ENCODE results near the gene TGM6. TPM values are rescaled to one million over a fixed set of nuclear protein-coding genes. Genes with fewer than 3 reads are reported as not detected.
"Not testable (repeated sequence)": the region's sequence is repeated elsewhere in the genome, so short reads cannot be mapped to it uniquely, and the experiment has no call there.

TGM6 gene
- total RNA-seq, 1 donor from 2014 or later = not detected

- Mint-ChIP-seq H3K4me1 (ENCODE audit: low read depth) (no peaks in the 10 kb centered on the region), H3K36me3 (ENCODE audit: low read depth) (no peaks in the 10 kb centered on the region), H3K9me3 (ENCODE audit: low read depth) (peaks cover 15% of the 10 kb centered on the region), H3K4me3 (ENCODE audit: unreplicated experiment) (no peak overlapping the region), H3K27ac (ENCODE audit: unreplicated experiment) (no peak overlapping the region), H3K27me3 (ENCODE audit: low read depth) (peaks cover 3% of the 10 kb centered on the region)
- no peak for TF ChIP-seq CTCF (IDR thresholded peaks at IDR 0.05)
- DNase-seq (ENCODE audit: low spot score) = no peak
These were observed 25.0 kb downstream of the TGM6 start for GRCh38 chr20:2405693-2406065.

- H3K27ac Mint-ChIP-seq (ENCODE audit: unreplicated experiment); H3K4me3 Mint-ChIP-seq (ENCODE audit: unreplicated experiment); H3K4me1 Mint-ChIP-seq (ENCODE audit: low read depth); DNase-seq (ENCODE audit: low spot score); H3K27me3 Mint-ChIP-seq (ENCODE audit: low read depth); H3K36me3 Mint-ChIP-seq (ENCODE audit: low read depth): not testable (repeated sequence)
- peaks cover 15% of the 10 kb centered on the region for H3K9me3 Mint-ChIP-seq (ENCODE audit: low read depth)
These were observed 26.7 kb downstream of the TGM6 start for GRCh38 chr20:2407355-2407754.

GRCh38 chr20:2408111-2408510 is 27.4 kb downstream of the TGM6 start:
- Mint-ChIP-seq H3K27me3 (ENCODE audit: low read depth) (peaks cover 9% of the 10 kb centered on the region), H3K36me3 (ENCODE audit: low read depth) (no peaks in the 10 kb centered on the region), H3K27ac (ENCODE audit: unreplicated experiment) (no peak overlapping the region), H3K4me3 (ENCODE audit: unreplicated experiment) (no peak overlapping the region), H3K9me3 (ENCODE audit: low read depth) (peaks cover 15% of the 10 kb centered on the region), H3K4me1 (ENCODE audit: low read depth) (no peaks in the 10 kb centered on the region)
- TF ChIP-seq CTCF (IDR thresholded peaks at IDR 0.05) = no peak
- no peak for DNase-seq (ENCODE audit: low spot score)

GRCh38 chr20:2416541-2417212 is 36.0 kb downstream of the TGM6 start:
- no peaks in the 10 kb centered on the region for H3K4me1 Mint-ChIP-seq (ENCODE audit: low read depth)
- no peak for TF ChIP-seq CTCF (IDR thresholded peaks at IDR 0.05)
- no peaks in the 10 kb centered on the region for H3K9me3 Mint-ChIP-seq (ENCODE audit: low read depth)
- DNase-seq (ENCODE audit: low spot score) = no peak
- peaks cover 34% of the 10 kb centered on the region for H3K27me3 Mint-ChIP-seq (ENCODE audit: low read depth)
- no peak overlapping the region for H3K27ac Mint-ChIP-seq (ENCODE audit: unreplicated experiment)
- no peak overlapping the region for H3K4me3 Mint-ChIP-seq (ENCODE audit: unreplicated experiment)
- H3K36me3 Mint-ChIP-seq (ENCODE audit: low read depth) = no peaks in the 10 kb centered on the region

- no peak for TF ChIP-seq CTCF (IDR thresholded peaks at IDR 0.05)
- peaks cover 34% of the 10 kb centered on the region for H3K27me3 Mint-ChIP-seq (ENCODE audit: low read depth)
- no peak for DNase-seq (ENCODE audit: low spot score)
These were observed 36.5 kb downstream of the TGM6 start for GRCh38 chr20:2417213-2417541.

GRCh38 chr20:2418388-2418787 is 37.7 kb downstream of the TGM6 start:
- TF ChIP-seq CTCF (IDR thresholded peaks at IDR 0.05) = no peak
- Mint-ChIP-seq H3K36me3 (ENCODE audit: low read depth) (no peaks in the 10 kb centered on the region), H3K4me1 (ENCODE audit: low read depth) (no peaks in the 10 kb centered on the region), H3K27ac (ENCODE audit: unreplicated experiment) (no peak overlapping the region), H3K9me3 (ENCODE audit: low read depth) (peaks cover 3% of the 10 kb centered on the region), H3K4me3 (ENCODE audit: unreplicated experiment) (no peak overlapping the region), H3K27me3 (ENCODE audit: low read depth) (peaks cover 32% of the 10 kb centered on the region)
- DNase-seq (ENCODE audit: low spot score) = no peak

More at GRCh38 chr20:2417213-2417541, 36.5 kb downstream of the TGM6 start:
- Mint-ChIP-seq H3K27ac (ENCODE audit: unreplicated experiment) (no peak overlapping the region), H3K9me3 (ENCODE audit: low read depth) (no peaks in the 10 kb centered on the region), H3K4me3 (ENCODE audit: unreplicated experiment) (no peak overlapping the region), H3K4me1 (ENCODE audit: low read depth) (no peaks in the 10 kb centered on the region), H3K36me3 (ENCODE audit: low read depth) (no peaks in the 10 kb centered on the region)

Data from chondrocyte (in vitro differentiated cells).